B cell (primary cell): Measurements from ENCODE around the gene CACNA1D. TPM values are rescaled to one million over a fixed set of nuclear protein-coding genes. Genes with fewer than 3 reads are reported as not detected.

ENCODE experiments used
- ATAC-seq: fragments of 200-7000 bp; cut with Tn5 transposase; one replicate; pipeline ENCODE4 v1.10.0; 2021; ENCODE audit warnings: low read depth, mild to moderate bottlenecking, moderate number of reproducible peaks, moderate library complexity
- CTCF ChIA-PET: fragments of 350-600 bp; sonication (Branson Sonifier 250); formaldehyde crosslinking; loops from one replicate; lab custom pipeline; 2021; ENCODE audit warnings: antibody characterized with exemption, inconsistent platforms; lab: Charles Lee
- POLR2A ChIA-PET: fragments of 350-600 bp; sonication (Branson Sonifier 250); formaldehyde crosslinking; loops from one replicate; lab custom pipeline; 2021; ENCODE audit warnings: antibody characterized with exemption; lab: Charles Lee
- DNase-seq: peaks from one replicate; pipeline ENCODE4 v3.0.0; 2013
- H2AFZ ChIP-seq: 2 replicates; pipeline ENCODE4 v1.6.1; 2012; ENCODE audit warnings: mild to moderate bottlenecking, low read depth, low read length; ENCODE audit not compliant: insufficient read depth, poor library complexity, severe bottlenecking
- H3K27ac ChIP-seq, 2 donors: 1 replicate in 1 of 2; 2 replicates in 1 of 2; pipeline ENCODE4 v1.5.1; 2012 to 2013; ENCODE audit warnings: low read length in 2 of 2, mild to moderate bottlenecking in 2 of 2, moderate library complexity in 1 of 2
- H3K27me3 ChIP-seq, 4 experiments: fragments of 200-600 bp in 1 of 4; sonication (generic) in 1 of 4; replicated peaks in 1 of 4; 1 replicate in 2 of 4; 2 replicates in 2 of 4; pipeline versions ENCODE4 v1.6.1 to v1.7.0; 2013 to 2016; ENCODE audit warnings: low read length in 3 of 4, mild to moderate bottlenecking in 2 of 4, mixed read lengths in 1 of 4, moderate library complexity in 1 of 4; ENCODE audit not compliant: insufficient read depth in 4 of 4, control insufficient read depth in 3 of 4; ENCODE audit errors: control extremely low read depth in 1 of 4
- H3K36me3 ChIP-seq, 2 experiments: replicated peaks in 1 of 2; 1 replicate in 1 of 2; 2 replicates in 1 of 2; pipeline versions ENCODE4 v1.6.1 to v1.7.1; 2013; ENCODE audit warnings: low read length in 1 of 2; ENCODE audit not compliant: insufficient read depth in 2 of 2, control insufficient read depth in 1 of 2; ENCODE audit errors: control extremely low read depth in 1 of 2, extremely low read depth in 1 of 2
- H3K4me1 ChIP-seq, 2 donors: fragments of 200-600 bp in 1 of 2; sonication (generic) in 1 of 2; 1 replicate in 1 of 2; 2 replicates in 1 of 2; pipeline versions ENCODE4 v1.5.1 to v1.6.1; 2013 to 2017; ENCODE audit warnings: low read length in 2 of 2; ENCODE audit not compliant: control insufficient read depth in 2 of 2, insufficient read depth in 2 of 2
- H3K4me2 ChIP-seq: replicated peaks from 2 replicates; pipeline ENCODE3; 2012; ENCODE audit warnings: mild to moderate bottlenecking, low read depth, low read length; ENCODE audit not compliant: poor library complexity, severe bottlenecking
- H3K4me3 ChIP-seq, 5 experiments: fragments of 200-600 bp in 1 of 5; sonication (generic) in 1 of 5; 1 replicate in 3 of 5; 2 replicates in 2 of 5; pipeline versions ENCODE4 v1.5.1 to v1.7.0; 2011 to 2016; ENCODE audit warnings: low read length in 4 of 5, mild to moderate bottlenecking in 4 of 5, low read depth in 2 of 5, control low read depth in 1 of 5, moderate library complexity in 1 of 5; ENCODE audit not compliant: insufficient read depth in 1 of 5; ENCODE audit errors: control extremely low read depth in 1 of 5, extremely low read depth in 1 of 5
- H3K79me2 ChIP-seq: fragments of 200-600 bp; sonication (generic); one replicate; pipeline ENCODE4 v1.6.0; 2016; ENCODE audit warnings: low read length; ENCODE audit not compliant: control insufficient read depth, insufficient read depth
- H3K9ac ChIP-seq: fragments of 200-600 bp; sonication (generic); 2 replicates; pipeline ENCODE4 v1.6.1; 2017; ENCODE audit warnings: mild to moderate bottlenecking, low read length, moderate library complexity
- H3K9me3 ChIP-seq, 3 donors: one replicate each; pipeline versions ENCODE4 v1.6.1 to v1.7.1; 2013; ENCODE audit warnings: low read length in 2 of 3; ENCODE audit not compliant: control insufficient read depth in 2 of 3, insufficient read depth in 1 of 3; ENCODE audit errors: control extremely low read depth in 1 of 3
- H4K20me1 ChIP-seq: 2 replicates; pipeline ENCODE4 v1.6.0; 2012; ENCODE audit warnings: mild to moderate bottlenecking, low read length; ENCODE audit not compliant: insufficient read depth, control insufficient read depth, poor library complexity, severe bottlenecking
- H3K27ac Mint-ChIP-seq: one replicate; pipeline ENCODE4 v1.8.0; 2021; ENCODE audit warnings: mixed read lengths
- H3K27me3 Mint-ChIP-seq: one replicate; pipeline ENCODE4 v1.8.0; 2021; ENCODE audit warnings: mixed read lengths
- H3K4me1 Mint-ChIP-seq: one replicate; pipeline ENCODE4 v1.8.0; 2021; ENCODE audit warnings: mixed read lengths
- H3K4me3 Mint-ChIP-seq: one replicate; pipeline ENCODE4 v1.8.0; 2021; ENCODE audit warnings: mixed read lengths
- H3K9me3 Mint-ChIP-seq: one replicate; pipeline ENCODE4 v1.8.0; 2022; ENCODE audit warnings: mixed read lengths; ENCODE audit not compliant: insufficient read depth
- EZH2 ChIP-seq: IDR thresholded peaks from 2 replicates; pipeline ENCODE4 v1.6.1; 2012; ENCODE audit warnings: borderline replicate concordance, low read depth, mild to moderate bottlenecking, moderate library complexity, low read length; ENCODE audit not compliant: insufficient read depth, poor library complexity, severe bottlenecking
- WGBS: methylation state at CpG from one replicate; pipeline ENCODE4 v1.1.5; 2013; ENCODE audit warnings: missing lambda C conversion rate; ENCODE audit not compliant: insufficient coverage; 5-methylcytosine and 5-hydroxymethylcytosine counted together
- intact Hi-C: fragments of 100-400 bp; cut with micrococcal nuclease; formaldehyde crosslinking; loops from one replicate; pipeline ENCODE4 v1.10.0; 2022
- polyA plus RNA-seq: library from polyadenylated mRNA; depleted of rRNA; stranded (reverse); fragments of >200 nt; gene quantifications from 2 replicates; pipeline ENCODE4 v1.2.3, GENCODE V29; 2012
- total RNA-seq, 2 donors: library from RNA; stranded (reverse); fragments of 120-200 nt in 1 of 2; gene quantifications; 1 replicate in 1 of 2; 2 replicates in 1 of 2; pipeline versions ENCODE4 v1.2.3 to v1.2.4, GENCODE V29; 2013 to 2022
- TF ChIP-seq, protein P1 (sequence below): fragments of 200-600 bp; IDR thresholded peaks from one replicate; pipeline ENCODE4 v1.8.0; 2022; ENCODE audit warnings: antibody characterized with exemption, mild to moderate bottlenecking

The CACNA1D gene
- total and polyA plus RNA-seq, 2 donors (not counting 1 experiment from before 2014, with no cell fraction given): 0.06 to 0.07 TPM

DNA sequence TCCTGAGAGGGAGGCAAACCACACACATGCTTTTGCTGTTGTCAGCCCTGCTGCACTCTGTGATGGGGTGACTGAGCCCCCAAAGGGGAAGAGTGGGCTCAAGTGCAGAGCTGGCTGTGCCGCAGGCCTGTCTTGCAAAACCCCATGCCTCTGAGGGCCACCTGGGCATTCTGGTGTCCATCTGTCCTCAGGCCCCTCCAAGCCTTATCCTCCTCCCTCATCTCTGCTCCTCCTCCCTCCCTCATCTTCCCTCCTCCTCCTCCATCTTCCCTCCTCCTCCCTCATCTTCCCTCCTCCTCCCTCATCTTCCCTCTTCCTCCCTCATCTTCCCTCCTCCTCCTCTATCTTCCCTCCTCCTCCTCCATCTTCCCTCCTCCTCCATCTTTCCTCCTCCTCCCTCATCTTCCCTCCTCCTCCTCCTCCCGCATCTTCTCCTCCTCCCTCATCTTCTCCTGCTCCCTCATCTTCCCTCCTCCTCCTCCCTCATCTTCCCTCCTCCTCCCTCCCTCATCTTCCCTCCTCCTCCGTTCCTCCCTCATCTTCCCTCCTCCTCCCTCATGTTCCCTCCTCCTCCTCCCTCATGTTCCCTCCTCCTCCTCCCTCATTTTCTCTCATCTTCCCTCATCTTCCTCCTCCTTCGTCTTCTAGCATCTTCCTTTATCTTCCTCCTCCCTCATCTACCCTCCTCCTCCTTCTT, 311.2 kb downstream of the CACNA1D start:
- no peak overlapping the region for H2AFZ ChIP-seq
- intact Hi-C loops: no loop called here
- ChIA-PET POLR2A (no interaction called here), CTCF (no interaction called here)
- ATAC-seq (no peak), DNase-seq (no peak)
- H3K36me3 ChIP-seq: no peaks in the 10 kb centered on the region
- H3K4me2 ChIP-seq: no peak overlapping the region
- H3K9me3 ChIP-seq: no peaks in the 10 kb centered on the region
- no peaks in the 10 kb centered on the region for H3K27me3 ChIP-seq
- Mint-ChIP-seq H3K27me3 (peaks cover 2% of the 10 kb centered on the region), H3K27ac (no peak overlapping the region), H3K4me3 (no peak overlapping the region), H3K4me1 (no peaks in the 10 kb centered on the region), H3K9me3 (no peaks in the 10 kb centered on the region)
- TF ChIP-seq, protein P1, sequence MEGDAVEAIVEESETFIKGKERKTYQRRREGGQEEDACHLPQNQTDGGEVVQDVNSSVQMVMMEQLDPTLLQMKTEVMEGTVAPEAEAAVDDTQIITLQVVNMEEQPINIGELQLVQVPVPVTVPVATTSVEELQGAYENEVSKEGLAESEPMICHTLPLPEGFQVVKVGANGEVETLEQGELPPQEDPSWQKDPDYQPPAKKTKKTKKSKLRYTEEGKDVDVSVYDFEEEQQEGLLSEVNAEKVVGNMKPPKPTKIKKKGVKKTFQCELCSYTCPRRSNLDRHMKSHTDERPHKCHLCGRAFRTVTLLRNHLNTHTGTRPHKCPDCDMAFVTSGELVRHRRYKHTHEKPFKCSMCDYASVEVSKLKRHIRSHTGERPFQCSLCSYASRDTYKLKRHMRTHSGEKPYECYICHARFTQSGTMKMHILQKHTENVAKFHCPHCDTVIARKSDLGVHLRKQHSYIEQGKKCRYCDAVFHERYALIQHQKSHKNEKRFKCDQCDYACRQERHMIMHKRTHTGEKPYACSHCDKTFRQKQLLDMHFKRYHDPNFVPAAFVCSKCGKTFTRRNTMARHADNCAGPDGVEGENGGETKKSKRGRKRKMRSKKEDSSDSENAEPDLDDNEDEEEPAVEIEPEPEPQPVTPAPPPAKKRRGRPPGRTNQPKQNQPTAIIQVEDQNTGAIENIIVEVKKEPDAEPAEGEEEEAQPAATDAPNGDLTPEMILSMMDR: no peak
- no peak for TF ChIP-seq EZH2
- no peaks in the 10 kb centered on the region for H4K20me1 ChIP-seq
- no peak overlapping the region for H3K27ac ChIP-seq
- WGBS: 81% methylated on average over 3 of the region's 4 CpGs
- no peaks in the 10 kb centered on the region for H3K4me1 ChIP-seq
- no peak overlapping the region for H3K4me3 ChIP-seq
- H3K9ac ChIP-seq: no peak overlapping the region
- no peaks in the 10 kb centered on the region for H3K79me2 ChIP-seq

DNA sequence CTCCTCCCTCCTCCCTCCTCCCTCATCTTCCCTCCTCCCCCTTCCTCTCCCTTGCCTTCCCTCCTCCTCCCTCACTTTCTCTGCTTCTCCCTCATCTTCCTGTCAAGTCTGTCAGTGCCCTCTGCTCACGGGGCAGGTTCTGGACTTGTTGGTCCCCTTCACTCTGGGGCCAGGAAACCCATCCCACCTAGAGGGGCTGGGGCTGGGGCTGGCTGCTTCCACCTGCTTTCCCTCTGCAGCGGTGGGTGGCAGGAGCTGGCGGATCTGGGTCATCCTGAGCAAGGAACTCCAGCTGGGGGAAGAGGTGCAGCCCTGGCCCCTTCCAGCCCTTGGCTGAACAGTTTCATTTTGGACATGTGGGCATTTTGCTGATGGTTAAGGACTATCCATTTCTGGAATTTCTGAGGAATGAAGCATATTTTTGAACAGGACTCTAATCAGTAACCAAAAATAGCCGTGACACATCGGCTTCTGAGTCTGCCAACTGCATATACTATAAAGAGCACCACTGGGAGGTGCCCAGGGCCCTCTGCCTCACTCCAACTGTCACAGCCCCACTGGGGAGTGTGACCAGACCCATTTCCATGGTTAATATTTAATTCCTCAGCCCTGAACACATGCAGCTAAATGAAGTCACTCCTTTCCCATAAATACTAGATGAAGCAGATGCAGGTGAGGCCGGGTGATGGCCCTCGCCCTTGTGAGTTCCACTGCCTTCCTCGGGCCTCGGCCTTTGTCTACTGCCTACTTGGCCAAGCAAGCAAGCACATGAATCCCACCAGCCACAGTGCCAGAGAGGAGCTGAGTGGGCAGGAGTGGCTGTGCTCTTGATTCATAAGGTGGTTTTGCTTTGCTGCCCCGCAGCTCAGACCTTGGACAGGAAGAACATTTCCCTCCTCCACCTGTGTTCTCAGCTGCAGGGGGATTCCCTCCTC, 312.0 kb downstream of the CACNA1D start:
- Histone ChIP-seq H2AFZ (no peak overlapping the region), H3K79me2 (no peaks in the 10 kb centered on the region), H4K20me1 (no peaks in the 10 kb centered on the region), H3K4me3 (no peak overlapping the region), H3K9me3 (no peaks in the 10 kb centered on the region), H3K36me3 (no peaks in the 10 kb centered on the region), H3K9ac (no peak overlapping the region), H3K27me3 (no peaks in the 10 kb centered on the region), H3K27ac (no peak overlapping the region), H3K4me1 (no peaks in the 10 kb centered on the region), H3K4me2 (no peak overlapping the region)
- Mint-ChIP-seq H3K27me3 (peaks cover 2% of the 10 kb centered on the region), H3K27ac (no peak overlapping the region), H3K4me3 (no peak overlapping the region), H3K9me3 (no peaks in the 10 kb centered on the region), H3K4me1 (no peaks in the 10 kb centered on the region)
- CTCF ChIA-PET: no interaction called here
- POLR2A ChIA-PET: no interaction called here
- no peak for ATAC-seq
- intact Hi-C loops: no loop called here
- WGBS: 92% methylated on average over 7 of the region's 10 CpGs
- no peak for DNase-seq
- TF ChIP-seq, protein P1: no peak
- TF ChIP-seq EZH2: no peak
